Stimulated activated CD8-positive, alpha-beta memory T cell treated with anti-CD3 and anti-CD28 coated beads, Interleukin-7, amount 100 ng/mL, for 1 hour (primary cell): ENCODE results near the gene LAG3.

Experiments
- DNase-seq, 2 donors: peaks; one replicate each; pipeline ENCODE4 v3.0.0-alpha.2; 2020; ENCODE audit warnings: low read depth in 2 of 2

LAG3 gene

DNA sequence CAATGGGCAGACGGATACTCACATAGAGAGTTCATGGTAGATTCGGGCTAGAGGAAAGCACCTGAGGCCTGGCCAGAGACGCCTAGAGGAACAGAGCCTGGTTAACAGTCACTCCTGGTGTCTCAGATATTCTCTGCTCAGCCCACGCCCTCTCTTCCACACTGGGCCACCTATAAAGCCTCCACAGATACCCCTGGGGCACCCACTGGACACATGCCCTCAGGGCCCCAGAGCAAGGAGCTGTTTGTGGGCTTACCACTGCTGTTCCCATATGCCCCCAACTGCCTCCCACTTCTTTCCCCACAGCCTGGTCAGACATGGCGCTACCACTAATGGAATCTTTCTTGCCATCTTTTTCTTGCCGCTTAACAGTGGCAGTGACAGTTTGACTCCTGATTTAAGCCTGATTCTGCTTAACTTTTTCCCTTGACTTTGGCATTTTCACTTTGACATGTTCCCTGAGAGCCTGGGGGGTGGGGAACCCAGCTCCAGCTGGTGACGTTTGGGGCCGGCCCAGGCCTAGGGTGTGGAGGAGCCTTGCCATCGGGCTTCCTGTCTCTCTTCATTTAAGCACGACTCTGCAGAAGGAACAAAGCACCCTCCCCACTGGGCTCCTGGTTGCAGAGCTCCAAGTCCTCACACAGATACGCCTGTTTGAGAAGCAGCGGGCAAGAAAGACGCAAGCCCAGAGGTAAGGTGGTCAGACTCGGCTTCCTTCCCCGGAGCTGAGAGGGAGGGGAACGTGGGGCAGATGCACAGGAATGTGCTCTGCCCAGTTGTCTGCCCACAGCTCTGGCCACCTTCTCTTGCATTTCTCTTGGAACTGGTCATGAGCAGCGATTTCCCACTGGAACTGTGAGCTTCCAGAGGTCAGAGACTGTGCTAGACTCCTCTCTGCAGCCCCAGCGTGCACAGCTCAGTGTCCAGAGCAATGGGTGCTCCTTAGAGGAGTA is 16.9 kb downstream of the LAG3 start, which contains the start of gene CD4:
CD4 (plus strand) TSS at position 557 of the 953 bp plus-strand sequence. CDS start 10,611 bp downstream, outside the sequence.
- no peak for DNase-seq

- no peak for DNase-seq
Measured at GRCh38 chr12:6790496-6791150, 18.3 kb downstream of the LAG3 start.

- DNase-seq, result no peak
Measured at GRCh38 chr12:6791931-6792520, 19.7 kb downstream of the LAG3 start.

- no peak for DNase-seq
Measured at GRCh38 chr12:6792522-6793201, 20.3 kb downstream of the LAG3 start.

DNA sequence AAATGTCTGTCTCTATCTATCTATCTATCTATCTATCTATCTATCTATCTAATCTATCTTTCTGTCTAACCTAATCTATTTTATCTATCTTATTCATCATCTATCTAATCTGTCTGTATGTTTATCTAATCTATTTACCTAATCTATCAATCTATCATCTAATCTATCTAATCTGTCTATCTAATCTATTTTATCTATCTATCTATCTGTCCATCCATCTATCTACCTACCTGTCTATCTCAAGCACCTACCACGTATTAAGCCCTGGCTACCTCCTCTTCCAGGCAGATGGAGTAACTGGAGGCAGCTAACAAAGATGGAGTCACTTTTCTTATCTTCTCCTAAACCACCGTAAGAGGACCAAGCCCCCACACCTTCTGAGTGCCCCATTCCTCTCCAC is 22.8 kb downstream of the LAG3 start:
- DNase-seq, result no peak

GRCh38 chr12:6796576-6796975 is 24.3 kb downstream of the LAG3 start:
- DNase-seq, result no peak

- DNase-seq, result no peak
Measured at GRCh38 chr12:6799147-6799546, 26.8 kb downstream of the LAG3 start.

DNA sequence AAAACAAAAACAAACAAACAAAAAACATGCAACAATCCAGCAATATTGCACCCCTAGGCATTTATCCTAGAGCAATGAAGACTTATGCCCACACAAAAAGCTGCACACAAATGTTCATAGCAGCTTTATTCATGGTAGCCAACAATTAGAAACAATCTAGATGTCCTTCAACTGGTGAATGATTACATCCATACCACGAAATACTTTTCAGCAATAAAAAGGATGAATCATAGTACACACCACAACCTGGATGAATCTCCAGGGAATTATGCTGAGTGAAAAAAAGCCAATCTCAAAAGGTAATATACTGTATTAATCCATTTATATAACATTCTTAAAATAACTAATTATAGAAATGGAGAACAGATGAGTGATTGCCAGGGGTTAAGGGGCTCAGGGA is 34.9 kb downstream of the LAG3 start:
- no peak for DNase-seq

DNA sequence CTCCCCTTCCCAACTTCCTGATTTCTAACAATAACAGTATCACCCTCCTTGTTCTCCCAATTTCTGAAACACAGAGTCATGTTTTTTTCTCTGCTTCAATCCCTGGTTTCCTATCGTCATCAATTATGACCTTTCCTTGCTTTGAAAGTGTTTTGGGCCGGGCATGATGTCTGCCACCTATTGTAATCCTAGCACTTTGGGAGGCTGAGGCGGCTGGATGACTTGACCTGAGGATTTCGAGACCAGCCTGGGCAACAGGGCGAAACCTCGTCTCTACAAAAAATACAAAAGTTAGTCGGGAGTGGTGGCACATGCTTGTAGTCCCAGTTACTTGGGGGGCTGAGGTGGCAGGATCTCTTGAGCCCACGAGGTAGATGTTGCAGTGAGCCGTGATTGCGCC is 36.7 kb downstream of the LAG3 start:
- no peak for DNase-seq

DNA sequence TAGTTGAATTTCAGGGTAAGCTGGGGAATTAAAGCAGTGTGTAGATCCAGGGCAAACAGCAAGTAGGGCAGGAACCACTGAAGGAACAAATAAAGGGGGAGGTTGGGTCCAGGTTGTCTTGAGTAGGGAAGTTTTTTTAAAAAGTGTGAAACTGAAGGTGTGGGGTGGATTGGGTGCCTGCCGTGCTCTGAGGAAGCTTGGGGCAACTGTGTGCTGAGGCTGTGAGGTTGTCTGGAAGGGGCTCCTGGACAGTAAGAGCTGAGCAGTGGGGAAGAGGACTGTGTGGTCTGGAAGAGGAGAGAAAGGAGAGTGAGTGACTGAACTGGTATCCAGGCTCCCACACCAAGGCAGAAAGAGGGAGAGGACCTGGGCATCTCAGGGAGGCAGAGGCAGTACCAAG is 38.4 kb downstream of the LAG3 start:
- no peak for DNase-seq

- no peak for DNase-seq
Measured at GRCh38 chr12:6813363-6813762, 41.0 kb downstream of the LAG3 start.

DNA sequence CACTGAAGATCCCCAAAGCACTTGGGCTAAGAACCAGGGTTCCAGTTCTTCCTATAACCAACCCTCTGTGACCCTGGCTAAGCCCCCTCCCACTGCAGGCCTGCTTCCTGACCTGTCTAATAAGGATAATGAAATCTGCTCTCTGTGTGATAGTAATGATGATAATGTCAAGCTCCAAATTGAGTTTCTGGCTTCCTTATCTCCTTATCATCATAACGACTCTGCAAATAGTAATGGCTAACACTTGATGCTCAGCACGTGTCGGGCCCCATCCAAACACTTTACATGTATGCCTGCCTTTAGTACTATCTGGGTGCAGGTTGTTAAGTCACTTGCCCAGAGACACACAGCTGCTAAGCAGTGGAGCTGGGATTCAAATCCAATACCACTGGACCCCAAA is 44.3 kb downstream of the LAG3 start:
- no peak for DNase-seq

GRCh38 chr12:6817098-6817497 is 44.8 kb downstream of the LAG3 start:
- DNase-seq, result no peak

GRCh38 chr12:6817662-6818157 is 45.4 kb downstream of the LAG3 start:
- DNase-seq, result no peak

GRCh38 chr12:6818222-6818621 is 45.9 kb downstream of the LAG3 start:
- no peak for DNase-seq

GRCh38 chr12:6818645-6819044 is 46.3 kb downstream of the LAG3 start:
- DNase-seq, result no peak

DNA sequence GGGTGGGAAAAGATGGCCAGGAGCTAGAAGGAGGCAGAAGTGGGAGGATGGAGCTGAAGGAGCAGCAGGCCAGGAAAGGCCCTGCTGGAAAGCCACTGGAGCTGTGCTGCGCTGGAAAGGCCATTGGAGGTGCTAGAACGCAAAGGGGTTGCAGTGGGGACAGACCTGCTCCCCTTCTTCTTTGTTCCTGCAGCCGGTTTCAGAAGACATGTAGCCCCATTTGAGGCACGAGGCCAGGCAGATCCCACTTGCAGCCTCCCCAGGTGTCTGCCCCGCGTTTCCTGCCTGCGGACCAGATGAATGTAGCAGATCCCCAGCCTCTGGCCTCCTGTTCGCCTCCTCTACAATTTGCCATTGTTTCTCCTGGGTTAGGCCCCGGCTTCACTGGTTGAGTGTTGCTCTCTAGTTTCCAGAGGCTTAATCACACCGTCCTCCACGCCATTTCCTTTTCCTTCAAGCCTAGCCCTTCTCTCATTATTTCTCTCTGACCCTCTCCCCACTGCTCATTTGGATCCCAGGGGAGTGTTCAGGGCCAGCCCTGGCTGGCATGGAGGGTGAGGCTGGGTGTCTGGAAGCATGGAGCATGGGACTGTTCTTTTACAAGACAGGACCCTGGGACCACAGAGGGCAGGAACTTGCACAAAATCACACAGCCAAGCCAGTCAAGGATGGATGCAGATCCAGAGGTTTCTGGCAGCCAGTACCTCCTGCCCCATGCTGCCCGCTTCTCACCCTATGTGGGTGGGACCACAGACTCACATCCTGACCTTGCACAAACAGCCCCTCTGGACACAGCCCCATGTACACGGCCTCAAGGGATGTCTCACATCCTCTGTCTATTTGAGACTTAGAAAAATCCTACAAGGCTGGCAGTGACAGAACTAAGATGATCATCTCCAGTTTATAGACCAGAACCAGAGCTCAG is 47.0 kb downstream of the LAG3 start:
- DNase-seq, result no peak

DNA sequence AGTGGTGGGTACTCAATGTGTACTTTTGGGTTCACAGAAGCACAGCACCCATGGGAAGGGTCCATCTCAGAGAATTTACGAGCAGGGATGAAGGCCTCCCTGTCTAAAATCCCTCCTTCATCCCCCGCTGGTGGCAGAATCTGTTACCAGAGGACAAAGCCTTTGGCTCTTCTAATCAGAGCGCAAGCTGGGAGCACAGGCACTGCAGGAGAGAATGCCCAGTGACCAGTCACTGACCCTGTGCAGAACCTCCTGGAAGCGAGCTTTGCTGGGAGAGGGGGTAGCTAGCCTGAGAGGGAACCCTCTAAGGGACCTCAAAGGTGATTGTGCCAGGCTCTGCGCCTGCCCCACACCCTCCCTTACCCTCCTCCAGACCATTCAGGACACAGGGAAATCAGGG is 47.8 kb downstream of the LAG3 start:
- no peak for DNase-seq

DNA sequence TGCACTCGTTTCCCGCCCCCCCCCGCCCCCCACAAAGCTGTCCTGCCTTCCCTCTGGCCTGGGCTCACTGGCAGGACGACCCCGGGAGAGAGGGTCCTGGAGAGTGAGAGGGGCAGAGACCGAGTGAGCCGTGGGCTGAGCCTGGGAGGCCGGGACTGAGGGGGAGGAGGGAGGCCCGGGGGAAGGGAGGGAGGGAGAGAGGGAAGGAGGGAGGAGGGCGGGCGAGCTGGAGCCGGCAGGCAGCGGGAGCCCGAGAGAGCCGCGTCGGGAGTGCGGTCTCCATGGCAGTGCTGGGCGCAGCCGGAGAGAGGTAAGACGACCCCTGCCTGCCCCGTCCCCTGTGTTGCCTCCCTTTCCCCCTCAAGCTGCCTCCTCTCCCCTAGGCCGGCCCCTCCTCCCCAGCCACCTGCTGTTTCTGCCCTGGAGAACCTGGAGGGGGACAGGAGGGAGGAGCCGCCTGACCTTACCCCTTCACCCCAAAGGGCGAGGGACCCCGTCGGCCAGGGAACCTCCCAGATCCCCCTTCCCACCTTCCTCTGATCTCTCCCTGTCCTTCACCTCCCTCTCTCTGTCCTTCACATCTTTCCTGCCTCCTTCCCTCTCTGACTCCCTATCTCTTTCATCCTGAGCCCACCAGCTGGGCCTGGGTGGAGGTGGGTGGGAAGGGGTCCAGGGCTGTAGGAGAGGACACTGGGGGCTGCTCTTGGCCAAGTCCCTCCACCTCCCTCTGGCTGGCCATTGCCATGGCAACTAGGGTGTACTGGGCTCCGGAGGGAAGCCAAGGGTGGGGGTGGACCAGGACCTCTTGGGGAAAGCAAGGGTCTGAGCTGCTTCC is 49.5 kb downstream of the LAG3 start, which contains the start of gene GPR162:
GPR162 (plus strand) TSS at position 231 of the 835 bp plus-strand sequence. CDS start 2,078 bp downstream, outside the sequence.
- no peak for DNase-seq
